ENCODE data around the gene CAMK1D. TPM values are rescaled to one million over a fixed set of nuclear protein-coding genes. Genes with fewer than 3 reads are reported as not detected.

The CAMK1D gene
- total RNA-seq, 4 donors from 2014 or later: 13.5 to 21.4 (median 15.7) TPM

DNA sequence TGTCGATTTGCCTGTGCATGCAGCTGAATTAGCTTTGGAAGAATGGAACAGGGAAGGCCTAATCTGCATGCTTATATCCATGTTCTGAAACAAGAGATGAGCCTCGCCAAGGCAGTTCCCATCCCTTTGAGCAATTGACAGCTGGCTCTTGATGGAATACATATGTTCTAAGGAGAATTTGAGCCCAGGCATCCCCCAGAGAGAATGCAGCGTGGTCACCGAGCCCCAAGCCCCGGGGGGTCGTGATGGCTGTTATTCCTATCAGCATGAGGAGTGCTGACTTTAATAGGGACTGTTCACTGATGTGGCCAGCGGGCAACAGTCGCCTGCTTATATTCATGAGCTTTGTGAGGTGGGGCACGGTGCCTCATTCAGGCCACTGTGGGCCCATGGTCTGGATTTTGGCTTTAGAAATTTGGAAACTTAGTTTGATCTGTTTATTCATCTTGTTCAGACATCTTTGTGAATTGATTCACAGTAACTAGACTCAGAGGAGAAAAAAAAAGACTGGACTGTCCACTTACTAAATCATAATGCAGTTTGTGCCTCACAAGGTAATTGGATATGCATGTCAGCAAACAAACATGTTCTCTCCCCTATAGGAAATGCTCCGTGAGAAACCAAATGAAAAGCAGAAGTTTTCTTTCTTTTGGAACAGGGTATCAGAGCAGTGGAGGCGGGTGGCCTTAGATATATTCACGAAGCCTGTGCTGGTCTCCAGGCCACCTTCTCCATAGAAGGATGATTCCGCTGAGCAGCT, 447.2 kb downstream of the CAMK1D start:
- H3K4me1 ChIP-seq: peaks cover 0 to 5% (median 2%) of the 10 kb centered on the region in 4 donors
- no peak for DNase-seq
- intact Hi-C loops (cut with DNase I; ENCODE audit: low total_unique reads): no loop called here
- H3K27me3 ChIP-seq: no peaks in the 10 kb centered on the region
- TF ChIP-seq POLR2AphosphoS5 (IDR thresholded peaks at IDR 0.05): no peak
- TF ChIP-seq, protein P1, sequence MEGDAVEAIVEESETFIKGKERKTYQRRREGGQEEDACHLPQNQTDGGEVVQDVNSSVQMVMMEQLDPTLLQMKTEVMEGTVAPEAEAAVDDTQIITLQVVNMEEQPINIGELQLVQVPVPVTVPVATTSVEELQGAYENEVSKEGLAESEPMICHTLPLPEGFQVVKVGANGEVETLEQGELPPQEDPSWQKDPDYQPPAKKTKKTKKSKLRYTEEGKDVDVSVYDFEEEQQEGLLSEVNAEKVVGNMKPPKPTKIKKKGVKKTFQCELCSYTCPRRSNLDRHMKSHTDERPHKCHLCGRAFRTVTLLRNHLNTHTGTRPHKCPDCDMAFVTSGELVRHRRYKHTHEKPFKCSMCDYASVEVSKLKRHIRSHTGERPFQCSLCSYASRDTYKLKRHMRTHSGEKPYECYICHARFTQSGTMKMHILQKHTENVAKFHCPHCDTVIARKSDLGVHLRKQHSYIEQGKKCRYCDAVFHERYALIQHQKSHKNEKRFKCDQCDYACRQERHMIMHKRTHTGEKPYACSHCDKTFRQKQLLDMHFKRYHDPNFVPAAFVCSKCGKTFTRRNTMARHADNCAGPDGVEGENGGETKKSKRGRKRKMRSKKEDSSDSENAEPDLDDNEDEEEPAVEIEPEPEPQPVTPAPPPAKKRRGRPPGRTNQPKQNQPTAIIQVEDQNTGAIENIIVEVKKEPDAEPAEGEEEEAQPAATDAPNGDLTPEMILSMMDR (IDR thresholded peaks at IDR 0.05): no peak
- TF ChIP-seq EP300 (IDR thresholded peaks at IDR 0.05; ENCODE audit: low read depth): no peak
- TF ChIP-seq POLR2A (IDR thresholded peaks at IDR 0.05): no peak
- no peaks in the 10 kb centered on the region for H3K9me3 ChIP-seq
- H3K4me3 ChIP-seq: no peak overlapping the region
- peaks cover 0 to 4% (median 0%) of the 10 kb centered on the region in 4 donors for H3K36me3 ChIP-seq
- WGBS, 2 donors (ENCODE audit: low coverage in 1 of 2): 81 to 88% methylated on average over 4 to 13 of the region's 13 CpGs
- in situ Hi-C loops (cut with MboI; ENCODE audit: low pct_ligation_motif_present in 1 of 4, low pct_unique_long_range_greater_than_20kb in 1 of 4, low sequenced_read_pairs in 3 of 4): no loop called here
- H3K27ac ChIP-seq: peak overlapping the region in 1 of 4 donors; percentile 41

DNA sequence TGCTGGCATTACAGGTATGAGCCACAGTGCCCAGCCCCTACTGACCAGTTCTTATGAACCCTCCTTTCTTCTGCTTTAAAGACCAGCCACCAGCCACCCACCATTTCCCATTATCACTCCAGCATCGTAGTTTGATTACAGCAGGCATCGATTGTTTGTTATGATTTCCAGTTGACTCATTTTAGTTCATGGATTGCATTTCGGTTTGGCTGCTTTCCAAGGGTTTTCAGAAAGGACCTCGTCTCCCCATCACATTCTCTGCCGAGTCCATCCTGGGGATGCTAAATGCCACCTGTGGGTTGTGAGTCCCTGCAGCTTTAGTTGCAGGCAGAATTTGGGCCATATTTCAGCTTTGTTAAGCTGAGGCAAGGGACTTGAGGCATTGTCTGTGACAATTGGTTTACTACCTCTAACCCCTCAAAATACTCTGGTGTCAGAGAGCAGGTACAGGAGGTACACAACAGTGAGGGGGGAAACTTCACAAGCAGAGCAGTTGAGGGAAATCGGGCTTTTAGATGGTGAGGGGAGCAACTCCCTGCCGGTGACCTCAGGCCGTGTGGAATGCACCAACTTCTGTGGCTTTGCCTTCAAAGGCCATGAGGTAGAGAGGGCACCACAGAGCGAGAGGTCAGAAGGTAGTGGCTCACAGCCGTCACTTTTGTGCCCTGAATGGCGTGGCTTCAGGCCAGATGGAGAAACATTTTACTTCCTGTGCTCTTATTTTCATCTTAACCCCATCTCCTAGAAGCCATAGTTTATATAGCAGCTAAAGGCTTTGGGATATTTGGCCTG, 448.3 kb downstream of the CAMK1D start:
- no peak for DNase-seq
- 80 to 90% methylated on average over 6 to 11 of the region's 11 CpGs for WGBS, 2 donors (ENCODE audit: low coverage in 1 of 2)
- H3K4me3 ChIP-seq: no peak overlapping the region
- no peaks in the 10 kb centered on the region for H3K36me3 ChIP-seq
- H3K27ac ChIP-seq: no peak overlapping the region
- no peaks in the 10 kb centered on the region for H3K27me3 ChIP-seq
- in situ Hi-C loops (cut with MboI; ENCODE audit: low pct_ligation_motif_present in 1 of 4, low pct_unique_long_range_greater_than_20kb in 1 of 4, low sequenced_read_pairs in 3 of 4): no loop called here
- peaks cover 0 to 5% (median 2%) of the 10 kb centered on the region in 4 donors for H3K4me1 ChIP-seq
- intact Hi-C loops (cut with DNase I; ENCODE audit: low total_unique reads): no loop called here
- TF ChIP-seq POLR2AphosphoS5 (IDR thresholded peaks at IDR 0.05): no peak
- no peak for TF ChIP-seq POLR2A (IDR thresholded peaks at IDR 0.05)
- TF ChIP-seq EP300 (IDR thresholded peaks at IDR 0.05; ENCODE audit: low read depth): no peak
- TF ChIP-seq, protein P1 (IDR thresholded peaks at IDR 0.05): no peak
- no peaks in the 10 kb centered on the region for H3K9me3 ChIP-seq

DNA sequence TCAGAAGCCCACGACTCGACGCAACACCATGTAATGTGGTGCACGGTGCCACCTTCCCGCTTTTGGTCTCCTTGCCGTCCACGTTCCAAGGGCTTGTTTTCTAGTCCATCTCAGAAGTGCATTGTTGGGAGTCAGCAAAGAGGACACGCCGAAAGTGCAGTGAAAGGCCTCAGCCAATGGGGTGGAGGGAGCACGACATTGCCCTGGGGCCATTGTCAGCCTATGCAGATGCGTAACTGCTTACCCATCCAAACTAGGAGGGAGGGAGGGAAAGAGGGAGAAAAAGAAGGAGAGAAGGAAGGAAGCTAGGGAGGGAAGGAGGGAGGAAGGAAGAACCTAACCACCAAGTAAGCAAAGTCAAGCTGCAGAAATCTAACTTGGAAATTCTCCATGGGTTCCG, 449.8 kb downstream of the CAMK1D start:
- Histone ChIP-seq H3K4me3 (no peak overlapping the region), H3K4me1 (no peaks in the 10 kb centered on the region), H3K27me3 (no peaks in the 10 kb centered on the region), H3K36me3 (no peaks in the 10 kb centered on the region), H3K9me3 (no peaks in the 10 kb centered on the region), H3K27ac (no peak overlapping the region)
- TF ChIP-seq EP300 (IDR thresholded peaks at IDR 0.05; ENCODE audit: low read depth): no peak
- TF ChIP-seq, protein P1 (IDR thresholded peaks at IDR 0.05): no peak
- no peak for TF ChIP-seq POLR2AphosphoS5 (IDR thresholded peaks at IDR 0.05)
- no peak for TF ChIP-seq POLR2A (IDR thresholded peaks at IDR 0.05)
- intact Hi-C loops (cut with DNase I; ENCODE audit: low total_unique reads) (no loop called here), in situ Hi-C loops (cut with MboI; ENCODE audit: low pct_ligation_motif_present in 1 of 4, low pct_unique_long_range_greater_than_20kb in 1 of 4, low sequenced_read_pairs in 3 of 4) (no loop called here)
- WGBS, 2 donors (ENCODE audit: low coverage in 1 of 2): 95 to 96% methylated on average over 10 to 12 of the region's 12 CpGs
- no peak for DNase-seq

DNA sequence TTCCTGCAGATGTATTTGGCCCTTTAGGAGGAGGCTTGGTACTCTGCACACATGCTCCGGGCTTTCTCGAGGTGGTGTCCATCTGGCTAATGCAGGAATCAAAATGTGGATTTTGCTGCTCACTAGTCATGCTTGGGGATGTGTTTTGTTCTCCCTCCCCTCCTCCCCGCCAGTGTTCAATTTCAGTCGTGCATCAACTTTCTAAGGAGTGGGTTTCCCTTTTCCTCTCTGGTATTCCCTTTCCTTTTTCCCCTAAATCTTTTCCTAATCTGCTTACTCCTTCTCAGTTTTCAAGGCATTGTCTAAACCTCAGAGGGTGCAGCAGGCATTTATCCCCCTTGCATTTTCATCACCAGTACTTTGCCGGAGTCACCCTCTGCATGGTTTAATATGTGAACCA, 450.4 kb downstream of the CAMK1D start:
- TF ChIP-seq POLR2AphosphoS5 (IDR thresholded peaks at IDR 0.05) (no peak), EP300 (IDR thresholded peaks at IDR 0.05; ENCODE audit: low read depth) (no peak), POLR2A (IDR thresholded peaks at IDR 0.05) (no peak)
- TF ChIP-seq, protein P1 (IDR thresholded peaks at IDR 0.05): no peak
- intact Hi-C loops (cut with DNase I; ENCODE audit: low total_unique reads): no loop called here
- in situ Hi-C loops (cut with MboI; ENCODE audit: low pct_ligation_motif_present in 1 of 4, low pct_unique_long_range_greater_than_20kb in 1 of 4, low sequenced_read_pairs in 3 of 4): no loop called here
- H3K4me3 ChIP-seq: no peak overlapping the region
- no peak for DNase-seq
- WGBS, 2 donors (ENCODE audit: low coverage in 1 of 2): 63 to 81% methylated on average over 2 to 5 of the region's 5 CpGs
- H3K27me3 ChIP-seq: no peaks in the 10 kb centered on the region
- H3K36me3 ChIP-seq: no peaks in the 10 kb centered on the region
- no peak overlapping the region for H3K27ac ChIP-seq
- H3K9me3 ChIP-seq: no peaks in the 10 kb centered on the region
- H3K4me1 ChIP-seq: no peaks in the 10 kb centered on the region
